GM19324 (cell line): Measurements from ENCODE around the gene HERC4.
"Not testable (repeated sequence)": the region's sequence is repeated elsewhere in the genome, so short reads cannot be mapped to it uniquely, and the experiment has no call there.

ENCODE experiments used
- ATAC-seq: cut with Tn5 transposase; IDR thresholded peaks from one replicate; pipeline ENCODE4 v1.9.1; 2021; ENCODE audit warnings: mild to moderate bottlenecking, moderate library complexity; ENCODE audit not compliant: unreplicated experiment, low FRiP score

Gene HERC4

DNA sequence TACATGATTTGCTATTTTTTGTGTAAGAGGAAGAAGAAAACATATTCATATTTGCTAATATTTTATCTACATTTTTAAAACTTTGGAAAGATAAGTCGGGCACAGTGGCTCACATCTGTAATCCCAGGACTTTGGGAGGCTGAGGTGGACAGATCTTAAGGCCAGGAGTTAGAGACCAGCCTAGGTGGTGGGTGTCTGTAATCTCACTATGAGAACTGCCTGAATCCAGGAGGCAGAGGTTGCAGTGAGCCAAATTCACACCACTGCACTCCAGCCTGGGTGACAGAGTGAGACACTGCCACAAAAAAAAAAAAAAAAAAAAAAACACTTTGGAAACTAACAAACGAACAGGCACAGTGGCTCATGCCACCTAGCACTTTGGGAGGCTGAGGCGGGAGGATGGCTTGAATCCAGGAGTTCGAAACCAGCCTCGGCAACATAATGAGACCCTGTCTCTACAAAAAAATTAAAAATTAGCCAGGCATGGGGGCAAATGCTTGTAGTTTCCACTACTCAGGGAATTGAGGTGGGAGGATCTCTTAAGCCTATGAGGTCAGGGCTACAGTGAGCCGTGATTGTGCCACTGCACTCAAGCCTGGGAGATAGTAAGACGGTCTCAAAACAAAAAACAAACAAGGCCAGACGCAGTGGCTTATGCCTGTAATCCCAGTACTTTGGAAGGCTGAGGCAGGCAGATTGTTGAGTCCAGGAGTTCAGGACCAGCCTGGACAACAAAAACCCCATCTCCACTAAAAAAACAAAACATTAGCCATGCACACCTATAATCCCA lies 25.6 kb downstream of the HERC4 start:
- ATAC-seq, result no peak

DNA sequence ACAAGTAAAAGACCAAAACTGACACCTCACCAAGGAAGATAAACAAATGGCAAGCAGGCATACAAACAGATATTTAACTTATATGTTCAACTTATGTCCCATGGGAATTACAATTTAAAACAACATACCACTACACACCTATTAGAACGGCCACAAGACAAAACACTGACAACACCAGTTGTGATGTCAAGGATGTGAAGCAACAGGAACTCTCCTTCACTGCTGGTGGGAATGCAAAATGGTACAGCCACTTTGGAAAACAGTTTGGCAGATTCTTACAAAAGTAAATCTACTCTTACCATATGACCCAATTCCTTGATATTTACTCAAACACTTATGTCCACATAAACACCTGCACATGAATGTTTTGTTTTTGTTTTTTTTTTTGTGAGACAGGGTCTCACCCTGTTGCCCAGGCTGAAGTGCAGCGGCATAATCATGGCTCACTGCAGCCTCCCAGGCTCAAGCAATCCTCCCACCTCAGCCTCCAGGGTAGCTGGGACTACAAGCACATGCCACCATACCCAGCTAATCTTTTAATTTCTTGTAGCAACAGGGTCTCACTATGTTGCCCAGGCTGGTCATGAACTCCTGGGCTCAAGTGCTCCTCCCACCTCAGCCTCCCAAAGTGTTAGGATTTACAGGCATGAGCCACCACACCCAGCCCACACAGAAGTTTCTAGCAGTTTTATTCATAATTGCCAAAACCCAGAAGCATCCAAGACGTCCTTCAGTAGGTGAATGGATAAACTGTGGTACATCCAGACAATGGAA lies 27.3 kb downstream of the HERC4 start:
- no peak for ATAC-seq

DNA sequence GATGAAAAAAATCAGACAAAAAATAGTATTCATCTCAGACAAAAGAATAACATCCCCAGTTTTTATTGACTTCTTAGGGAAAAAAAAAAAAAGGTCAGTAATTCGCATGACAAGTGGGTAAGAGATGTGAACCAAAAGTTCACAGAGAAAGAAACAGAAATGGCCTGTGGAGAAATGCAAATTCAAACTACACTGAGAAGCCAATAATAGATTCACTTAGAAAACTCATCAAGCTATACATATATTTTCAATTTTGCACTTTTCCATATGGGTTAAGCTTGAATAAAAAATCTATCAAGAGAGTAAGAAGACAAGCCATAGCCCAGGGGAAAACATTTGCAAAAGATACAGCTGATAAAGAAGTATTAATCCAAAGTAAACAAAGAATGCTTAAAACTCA lies 28.0 kb downstream of the HERC4 start:
- peak; percentile 40 for ATAC-seq

DNA sequence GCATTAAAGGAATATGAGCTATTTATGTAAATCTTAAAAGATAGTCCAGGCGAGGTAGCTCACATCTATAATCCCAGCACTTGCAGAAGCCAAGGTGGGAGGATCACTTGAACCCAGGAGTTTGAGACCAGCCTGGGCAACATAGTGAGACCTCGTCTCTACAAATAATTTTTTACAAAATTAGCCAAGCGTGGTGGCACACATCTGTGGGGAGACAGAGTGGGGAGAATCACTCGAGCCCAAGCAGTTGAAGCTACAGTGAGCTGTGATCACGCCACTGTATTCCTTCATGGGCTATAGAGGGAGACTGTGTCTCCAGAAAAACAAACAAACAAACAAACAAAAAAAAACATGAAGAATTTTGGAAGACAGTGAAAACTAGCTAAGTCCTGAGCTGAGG lies 28.4 kb downstream of the HERC4 start:
- ATAC-seq, result peak; percentile 40

DNA sequence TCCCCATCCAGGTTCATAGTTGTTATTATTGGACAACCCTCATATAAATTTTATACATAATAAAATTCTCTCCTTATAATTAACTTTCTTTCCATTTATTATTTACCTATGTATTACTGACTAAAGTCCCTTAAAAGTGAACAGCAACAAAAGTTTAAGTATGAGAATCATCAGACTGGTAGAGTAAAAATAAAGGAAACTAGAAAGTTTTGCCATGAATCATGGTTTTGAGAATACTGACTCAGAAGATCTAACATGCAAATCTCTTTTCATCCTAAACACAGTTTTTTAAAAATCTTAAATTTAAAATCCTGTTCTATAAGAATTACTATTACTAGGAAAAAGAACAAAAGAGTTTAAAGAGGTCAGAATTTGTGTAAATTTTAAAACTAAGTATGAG lies 32.1 kb downstream of the HERC4 start:
- no peak for ATAC-seq

DNA sequence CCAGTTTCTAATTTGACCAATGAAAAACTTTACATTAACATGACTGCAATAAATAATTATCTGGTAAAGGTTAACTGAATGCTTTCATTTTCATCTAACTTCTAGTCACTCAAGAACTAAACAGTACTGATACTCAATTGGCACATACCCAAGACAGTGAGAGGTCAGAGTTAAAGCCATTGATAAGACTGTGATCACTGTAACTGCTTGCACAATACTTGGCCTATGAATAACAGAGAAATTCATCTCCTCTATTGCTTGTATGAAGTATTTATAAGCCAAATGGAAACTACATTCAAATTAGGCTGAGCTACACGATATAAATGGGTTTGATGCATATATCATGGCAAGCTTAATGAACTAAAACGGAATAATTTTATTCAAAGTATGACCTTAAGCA lies 43.0 kb downstream of the HERC4 start:
- ATAC-seq, result no peak

DNA sequence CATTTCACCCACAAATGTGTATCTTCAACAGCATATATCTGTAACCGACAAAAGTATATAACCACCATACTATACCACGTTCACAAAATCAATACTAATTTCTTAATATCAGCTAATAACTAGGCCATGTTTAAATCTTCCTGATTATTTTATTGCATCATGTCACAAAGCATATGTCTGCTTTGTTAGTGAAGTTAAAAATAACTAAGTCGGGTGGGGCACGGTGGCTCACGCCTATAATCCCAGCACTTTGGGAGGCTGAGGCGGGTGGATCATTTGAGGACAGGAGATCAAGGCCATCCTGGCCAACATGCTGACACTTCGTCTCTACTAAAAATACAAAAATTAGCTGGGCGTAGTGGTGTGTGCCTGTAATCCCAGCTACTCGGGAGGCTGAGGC lies 47.7 kb downstream of the HERC4 start:
- ATAC-seq, result no peak

DNA sequence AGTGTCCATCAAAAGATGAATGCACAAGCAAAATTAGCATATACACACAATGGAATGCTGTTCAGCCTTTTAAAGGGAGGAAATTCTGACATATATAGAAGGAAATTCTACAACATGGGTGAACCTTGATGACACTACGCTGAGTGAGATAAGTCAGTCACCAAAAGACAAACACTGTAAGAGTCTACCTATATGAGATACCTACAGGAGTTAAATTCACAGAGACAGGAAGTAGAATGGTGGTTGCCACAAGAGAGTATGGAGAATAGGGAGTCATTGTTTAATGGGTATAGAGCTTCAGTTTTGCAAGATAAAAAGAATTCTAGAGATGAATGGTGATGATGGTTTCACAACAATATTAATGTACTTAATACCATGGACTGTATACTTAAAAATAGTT lies 51.8 kb downstream of the HERC4 start:
- no peak for ATAC-seq

DNA sequence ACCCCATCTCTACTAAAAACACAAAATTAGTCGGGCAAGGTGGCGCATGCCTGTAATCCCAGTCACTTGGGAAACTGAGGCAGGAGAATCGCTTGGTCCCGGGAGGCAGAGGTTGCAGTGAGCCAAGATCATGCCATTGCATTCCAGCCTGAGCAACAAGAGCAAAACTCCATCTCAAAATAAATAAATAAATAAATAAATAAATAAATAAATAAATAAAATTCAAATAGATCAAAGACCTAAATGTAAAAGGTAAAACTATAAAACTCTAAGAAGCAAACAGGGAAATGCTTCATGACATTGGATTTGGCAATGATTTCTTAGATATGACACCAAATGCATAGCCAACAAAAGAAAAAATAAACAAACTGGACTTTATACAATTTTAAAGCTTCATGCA lies 52.8 kb downstream of the HERC4 start:
- ATAC-seq, result not testable (repeated sequence)

DNA sequence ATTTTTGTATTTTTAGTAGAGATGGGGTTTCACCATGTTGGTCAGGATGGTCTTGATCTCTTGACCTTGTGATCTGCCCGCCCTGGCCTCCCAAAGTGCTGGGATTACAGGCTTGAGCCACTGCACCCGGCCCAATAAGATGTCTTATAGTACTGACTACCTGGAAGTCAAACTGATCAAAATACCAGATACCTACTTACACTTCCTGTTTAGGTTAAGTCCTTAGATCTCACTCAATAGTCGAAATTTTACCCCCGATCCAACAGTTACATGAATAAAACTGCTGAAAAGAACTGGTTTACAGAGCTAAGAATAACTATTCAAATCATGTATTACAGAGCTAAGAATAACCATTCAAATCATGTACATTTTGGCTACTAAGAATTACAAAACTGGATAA lies 58.6 kb downstream of the HERC4 start:
- ATAC-seq, result not testable (repeated sequence)

DNA sequence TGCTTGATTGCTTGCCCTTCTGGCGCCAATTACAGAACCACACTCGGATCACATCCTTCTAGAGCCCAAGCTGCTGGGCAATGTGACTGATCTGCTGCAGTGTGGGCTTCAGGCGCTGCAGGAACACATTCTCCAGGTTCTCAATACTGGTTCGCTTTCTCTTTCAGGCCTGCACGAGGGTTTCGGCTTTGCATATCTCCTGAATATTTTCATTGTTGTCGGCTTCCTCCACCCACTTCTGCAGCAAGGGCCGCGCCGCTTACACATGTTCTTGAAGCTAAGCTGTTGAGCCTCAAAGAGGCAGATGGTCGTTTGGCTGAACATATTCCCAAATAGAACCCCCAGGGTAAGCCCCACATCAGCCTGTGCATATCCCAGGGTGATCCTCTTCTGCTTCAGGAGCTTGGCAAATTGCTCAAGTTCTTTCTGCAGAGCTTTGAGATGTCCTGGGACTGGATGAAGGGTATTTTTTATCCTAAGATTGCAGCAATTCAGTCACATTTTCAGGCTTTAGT lies 64.6 kb downstream of the HERC4 start:
- no peak for ATAC-seq

DNA sequence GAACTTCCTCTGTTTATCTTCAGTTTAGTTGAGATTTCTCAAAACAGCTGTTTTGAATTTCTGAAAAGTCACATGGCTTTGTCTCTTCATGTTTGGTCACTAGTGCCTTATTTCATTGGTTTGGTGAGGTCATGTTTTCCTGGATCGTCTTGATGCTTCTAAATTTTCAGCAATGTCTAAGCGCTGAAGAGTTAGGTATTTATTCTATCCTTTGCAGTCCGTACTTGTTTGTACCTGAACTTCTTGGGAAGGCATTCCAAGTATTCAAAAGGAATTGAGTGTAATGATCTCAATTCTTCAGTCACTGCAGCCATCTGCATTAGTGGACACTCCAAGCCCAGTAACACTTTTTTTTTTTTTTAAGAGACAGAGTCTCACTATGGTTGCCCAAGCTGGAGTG lies 67.7 kb downstream of the HERC4 start:
- ATAC-seq, result no peak

DNA sequence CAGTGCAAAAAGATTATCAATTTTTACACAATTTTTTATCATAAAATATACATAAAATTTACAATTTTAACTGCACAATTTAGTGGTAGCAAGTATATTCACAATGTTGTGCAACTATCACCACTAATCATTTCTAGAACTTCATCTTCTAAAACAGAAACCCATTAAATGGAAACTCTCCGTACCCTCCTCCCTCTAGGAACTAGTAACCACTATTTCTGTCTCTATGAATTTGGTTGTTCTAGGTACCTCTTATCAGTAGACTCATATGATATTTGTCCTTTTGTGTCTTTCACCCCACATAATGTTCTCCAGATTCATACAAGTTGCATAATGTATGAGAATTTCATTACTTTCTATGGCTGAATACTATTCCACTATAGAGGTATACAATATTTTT lies 73.5 kb downstream of the HERC4 start:
- no peak for ATAC-seq

DNA sequence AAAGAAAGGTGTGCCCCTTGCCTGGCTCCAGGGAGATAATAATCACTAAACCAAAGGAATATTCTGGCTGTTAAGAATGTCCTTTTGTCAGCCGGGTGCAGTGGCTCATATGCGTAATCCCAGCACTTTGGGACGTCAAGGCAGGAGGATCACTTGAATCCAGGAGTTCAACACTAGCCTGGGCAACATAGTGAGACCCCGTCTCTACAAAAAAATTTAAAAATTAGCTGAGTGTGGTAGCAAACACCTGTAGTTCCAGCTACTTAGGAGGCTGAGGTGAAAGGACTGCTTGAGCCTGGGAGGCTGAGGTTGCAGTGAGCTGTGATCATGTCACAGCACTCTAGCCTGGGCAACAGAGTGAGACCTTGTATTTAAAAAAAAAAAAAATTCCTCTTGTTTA lies 74.1 kb downstream of the HERC4 start:
- ATAC-seq, result no peak

DNA sequence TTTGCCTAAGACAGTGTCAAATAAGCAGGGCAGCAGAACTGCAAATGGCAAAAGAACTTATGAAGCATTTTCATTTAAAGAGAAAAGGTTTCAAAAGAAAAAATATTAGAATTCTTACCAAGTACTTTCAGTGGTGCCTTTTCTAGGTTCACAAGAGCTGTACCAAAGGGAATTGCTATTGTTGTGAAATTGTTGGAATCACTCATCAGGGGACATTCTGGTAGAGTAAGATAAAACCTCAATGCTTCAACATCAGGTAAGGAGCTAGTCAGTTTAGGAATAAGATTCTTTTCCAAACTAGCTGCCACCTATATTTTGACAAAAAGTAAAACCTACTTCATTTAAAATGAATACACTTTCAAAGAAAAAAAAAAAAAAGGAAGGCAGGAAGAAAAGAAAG lies 85.0 kb downstream of the HERC4 start:
- no peak for ATAC-seq

DNA sequence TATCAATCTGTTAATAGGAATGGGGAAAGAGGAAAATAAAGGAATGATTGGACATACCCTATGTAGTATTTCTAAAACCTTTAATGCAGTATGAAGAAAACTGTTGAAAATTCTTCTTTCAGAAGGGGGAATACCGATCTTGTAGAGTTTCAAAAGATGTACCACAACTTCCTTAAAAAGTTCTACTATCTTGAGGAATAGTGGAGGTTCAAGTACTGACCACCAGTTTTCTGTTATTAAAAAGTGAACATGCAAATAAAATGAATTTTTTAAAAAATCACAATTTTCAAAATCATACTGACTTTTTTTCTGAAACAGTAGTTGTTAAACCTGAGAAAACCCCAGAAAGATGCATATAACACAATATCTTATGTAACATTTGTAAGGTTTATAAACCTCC lies 86.5 kb downstream of the HERC4 start:
- ATAC-seq, result no peak

DNA sequence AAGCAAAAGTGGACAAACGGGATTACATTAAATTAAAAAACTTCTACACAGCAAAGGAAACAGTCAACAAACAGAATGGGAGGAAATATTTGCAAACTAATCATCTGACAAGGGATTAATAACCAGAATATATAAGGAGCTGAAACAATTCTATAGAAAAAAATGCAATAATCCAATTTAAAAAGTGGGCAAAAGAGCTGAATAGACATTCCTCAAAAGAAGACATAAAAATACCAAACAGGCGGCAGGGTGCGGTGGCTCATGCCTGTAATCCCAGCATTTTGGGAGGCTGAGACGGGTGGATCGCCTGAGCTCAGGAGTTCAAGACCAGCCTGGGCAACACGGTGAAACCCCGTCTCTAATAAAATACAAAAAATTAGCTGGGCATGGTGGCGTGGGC lies 92.5 kb downstream of the HERC4 start:
- not testable (repeated sequence) for ATAC-seq

DNA sequence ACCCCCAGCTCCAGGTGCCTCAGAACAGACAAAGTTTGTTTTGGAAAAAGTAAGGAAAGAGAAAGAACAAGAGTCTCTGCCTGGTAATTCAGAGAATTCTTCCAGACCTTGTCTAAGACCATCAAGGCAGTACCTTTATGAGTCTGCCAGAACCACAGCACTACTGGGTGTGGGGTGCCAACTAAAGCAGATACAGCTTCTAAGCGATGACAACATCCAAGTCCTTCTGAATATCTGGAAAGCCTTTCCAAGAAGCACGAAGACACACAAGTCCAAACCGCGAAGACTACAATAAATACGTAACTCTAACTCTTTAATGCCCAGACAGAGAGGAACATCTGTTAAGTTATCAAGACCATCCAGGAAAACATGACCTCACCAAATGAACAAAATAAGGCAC lies 96.3 kb downstream of the HERC4 start:
- ATAC-seq, result no peak

DNA sequence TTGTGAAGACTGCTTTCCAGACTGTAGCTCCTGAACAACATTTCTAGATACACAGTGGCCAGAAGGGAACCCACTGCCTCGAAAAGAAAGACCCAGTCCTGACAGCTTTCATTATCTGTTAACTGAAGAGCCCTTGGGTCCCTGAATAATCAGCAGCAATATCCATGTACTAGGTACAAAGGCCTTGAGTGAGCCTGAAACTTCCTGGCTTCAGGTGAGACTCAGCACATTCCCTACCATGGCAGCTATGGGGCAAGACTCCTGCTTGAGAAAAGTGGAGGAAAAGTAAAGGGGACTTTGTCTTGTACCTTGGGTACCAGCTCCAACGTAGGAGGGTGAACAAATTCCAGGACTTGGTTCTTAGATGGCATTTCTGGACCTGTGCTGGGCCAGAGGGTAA lies 97.8 kb downstream of the HERC4 start:
- ATAC-seq, result no peak

DNA sequence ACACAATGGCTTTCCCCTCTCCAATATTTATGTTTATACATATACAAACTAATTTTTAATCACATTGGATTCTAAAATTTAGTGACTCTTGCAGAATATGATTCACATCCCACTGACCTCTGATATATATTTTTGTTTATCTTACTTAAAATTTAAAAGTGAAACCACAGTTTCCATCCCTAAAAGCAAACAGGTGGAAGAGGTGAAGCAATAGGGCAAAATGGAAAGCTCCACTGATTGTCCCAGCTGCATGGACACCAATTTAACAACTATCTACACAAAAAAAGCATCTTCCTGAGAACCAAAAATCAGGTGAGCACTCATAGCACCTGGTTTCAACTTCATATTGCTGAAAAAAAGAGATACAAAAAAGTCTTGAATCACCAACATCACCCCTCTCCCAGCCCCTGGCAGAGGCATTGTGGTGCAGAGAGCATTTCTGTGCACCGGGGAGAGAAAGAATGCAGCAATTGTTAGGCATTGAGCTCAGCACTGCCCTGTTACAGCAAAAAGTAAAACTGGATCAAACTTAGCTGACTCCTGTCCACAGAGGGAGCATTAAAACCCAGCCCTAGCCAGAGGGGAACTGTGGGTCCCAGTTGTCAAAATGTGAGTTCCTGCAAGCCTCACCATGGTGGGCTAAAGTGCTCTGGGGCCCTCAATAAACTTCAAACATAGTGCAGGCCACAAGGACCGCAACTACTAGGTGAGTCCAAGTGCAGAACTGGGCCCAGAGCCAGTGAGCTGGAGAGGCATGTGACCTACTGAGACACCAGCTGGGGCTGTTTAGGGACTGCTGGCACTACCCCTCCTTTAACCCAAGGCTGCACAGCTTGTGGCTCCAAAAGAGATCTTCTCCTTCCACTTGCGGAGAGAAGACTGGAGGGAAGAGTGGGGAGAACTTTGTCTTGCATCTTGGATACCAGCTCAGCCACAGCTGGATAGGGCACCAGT lies 98.5 kb downstream of the HERC4 start:
- ATAC-seq, result no peak

DNA sequence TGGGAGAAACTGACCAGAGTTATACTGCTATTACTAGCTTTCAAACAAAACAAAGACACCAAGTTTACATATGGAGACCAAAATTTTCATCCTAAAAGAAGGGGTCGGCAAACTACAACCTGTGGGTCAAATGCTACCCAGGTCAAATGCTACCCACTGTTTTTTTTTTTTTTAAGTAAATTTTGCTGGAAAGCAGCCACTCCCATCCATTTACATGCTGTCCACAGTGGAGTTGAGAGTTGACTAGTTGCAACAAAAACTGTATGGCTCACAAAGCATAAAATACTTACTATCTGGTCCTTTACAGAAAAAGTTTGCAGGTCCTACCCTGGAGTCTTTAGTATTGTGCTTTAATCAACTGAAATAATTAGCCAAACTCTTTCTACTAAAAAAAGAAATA lies 99.2 kb downstream of the HERC4 start:
- no peak for ATAC-seq
